ENCODE measurements around the gene STK24. TPM values are rescaled to one million over a fixed set of nuclear protein-coding genes. Genes with fewer than 3 reads are reported as not detected.

Gene STK24
- total and polyA plus RNA-seq, 2 of the 4 experiments (the other 2 are of a cell fraction), result 29.2 to 43.4 TPM

DNA sequence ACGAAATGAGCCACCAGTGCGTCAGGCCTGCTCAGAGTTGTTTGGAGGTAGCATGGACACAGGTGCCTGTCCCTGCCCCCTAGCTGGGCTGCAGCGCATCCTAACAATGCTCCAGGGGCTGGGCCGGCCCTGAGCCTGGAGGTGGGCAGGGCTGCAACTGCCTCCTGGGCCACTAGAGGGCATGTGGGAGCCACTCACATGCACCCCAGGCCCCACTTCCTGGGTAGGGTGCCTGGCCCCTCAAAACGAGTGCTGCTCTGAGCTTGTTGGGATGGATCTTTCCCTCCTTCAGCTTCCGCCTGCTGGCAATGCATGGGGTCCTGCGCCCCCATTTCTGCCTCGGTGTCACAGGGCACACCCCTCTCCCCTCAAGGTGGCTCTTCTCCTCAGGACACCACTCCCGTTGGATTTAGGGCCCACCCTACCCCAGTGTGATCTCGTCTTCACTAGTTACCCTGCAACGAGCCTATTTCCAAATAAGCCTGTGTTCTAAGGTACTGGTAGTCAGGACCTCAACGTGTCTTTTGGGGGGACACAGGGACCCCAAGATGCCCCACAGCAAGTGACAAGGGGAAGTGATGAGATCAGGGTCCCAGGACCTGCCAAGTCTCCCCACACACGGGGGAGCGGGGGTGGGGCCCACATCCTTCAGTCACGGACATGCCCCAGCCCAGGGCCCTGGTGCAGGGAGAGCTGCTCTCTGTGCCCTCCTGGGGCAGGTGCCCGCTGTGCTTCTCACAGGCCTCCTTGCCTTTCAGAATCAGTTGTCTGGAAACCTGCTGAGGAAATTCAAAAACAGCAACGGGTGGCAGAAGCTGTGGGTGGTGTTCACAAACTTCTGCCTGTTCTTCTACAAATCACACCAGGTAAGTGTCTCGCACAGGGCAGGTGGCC lies 131.3 kb downstream of the STK24 start:
- H2BK15ac ChIP-seq (ENCODE audit: low read depth, low read length), result no peak overlapping the region
- H3K36me3 ChIP-seq (ENCODE audit: control insufficient read depth, insufficient read depth, low read length), result peaks cover 71% of the 10 kb centered on the region
- H2AK9ac ChIP-seq (replicated peaks; ENCODE audit: low read depth, low read length, poor library complexity), result peak overlapping the region; percentile 86
- intact Hi-C loops (cut with micrococcal nuclease), result loop anchor here (1.0 to 10.0 kb wide), 4 partner anchors 208 to 591 kb away; no protein-coding TSS in a partner anchor
- no peak overlapping the region for H3K4me2 ChIP-seq (ENCODE audit: low read depth, low read length)
- H3K4ac ChIP-seq (ENCODE audit: low read depth, low read length), result 0 out of 2 replicates have a peak overlapping the region, but pooled peaks have one; percentile 61
- H4K91ac ChIP-seq (ENCODE audit: insufficient read depth, low read depth, low read length), result no peak overlapping the region
- CTCF ChIA-PET, result interaction anchor here (0.5 to 1.9 kb wide), 9 partner anchors 14 to 641 kb away, joined by 3 to 8 read pairs (median 3); no protein-coding TSS in a partner anchor
- no peak overlapping the region for H3K14ac ChIP-seq (replicated peaks; ENCODE audit: low read depth, low read length)
- peaks cover 13% of the 10 kb centered on the region for H3K4me1 ChIP-seq (ENCODE audit: control insufficient read depth, insufficient read depth, low read length)
- 33% methylated on average over 1 of the region's 18 CpGs; no CpG with 5 or more reads in 1 of the 2 experiments for WGBS, 2 experiments (ENCODE audit: extremely low coverage in 2 of 2, insufficient read length in 1 of 2)
- H4K20me1 ChIP-seq (ENCODE audit: insufficient read depth, low read length), result peaks cover 31% of the 10 kb centered on the region
- H3K9me3 ChIP-seq (ENCODE audit: control insufficient read depth, insufficient read depth, low read length), result no peaks in the 10 kb centered on the region
- DNase-seq, result peak; percentile 41
- no peak overlapping the region for H3K9ac ChIP-seq (ENCODE audit: low read depth, low read length)
- no peak overlapping the region for H3K56ac ChIP-seq (ENCODE audit: extremely low read depth, insufficient read depth, low read length)
- no TSS peak for BruUV-seq (replicated peaks)
- peak overlapping the region; percentile 72; the same call in 1 of the 2 replicates for H2AK5ac ChIP-seq (ENCODE audit: low read depth, low read length)
- no peak overlapping the region for H3K4me3 ChIP-seq (ENCODE audit: insufficient read depth, low read depth, low read length)
- in situ Hi-C loops (cut with MboI; ENCODE audit: low sequenced_read_pairs), result loop anchor here (5.0 to 25.0 kb wide), 3 partner anchors 212 to 592 kb away; no protein-coding TSS in a partner anchor
- H3K79me1 ChIP-seq (ENCODE audit: low read depth in 1 of 2, low read length in 2 of 2), result peaks cover 6 to 60% of the 10 kb centered on the region in 2 experiments; a peak in 3 of 4 replicates
- peak; percentile 82 for ATAC-seq (ENCODE audit: low read depth)
- H3K23ac ChIP-seq (ENCODE audit: low read depth, low read length), result no peak overlapping the region
- dilution Hi-C loops (cut with HindIII; ENCODE audit: low sequenced_read_pairs, unreplicated experiment), result no loop called here
- H2BK5ac ChIP-seq (ENCODE audit: low read depth, low read length, poor library complexity, severe bottlenecking), result no peak overlapping the region
- no peak overlapping the region for H3K18ac ChIP-seq (ENCODE audit: low read depth, low read length)
- no peaks in the 10 kb centered on the region for H3K27me3 ChIP-seq (ENCODE audit: control insufficient read depth, insufficient read depth, low read length)
- H3K27ac ChIP-seq (ENCODE audit: insufficient read depth, low read length), result no peak overlapping the region
- no peak overlapping the region for H2BK120ac ChIP-seq (ENCODE audit: low read depth, low read length)
- POLR2A ChIA-PET (ENCODE audit: unreplicated experiment), result no interaction called here
- H3K9me1 ChIP-seq (ENCODE audit: insufficient read depth, low read length), result peaks cover 17% of the 10 kb centered on the region
- peak overlapping the region in 1 of 2 experiments; percentile 79; a peak in 2 of 4 replicates for H4K8ac ChIP-seq (ENCODE audit: low read depth in 2 of 2, low read length in 2 of 2)
- H4K5ac ChIP-seq (ENCODE audit: low read depth, low read length), result no peak overlapping the region
- H2AFZ ChIP-seq (replicated peaks; ENCODE audit: low read length, poor library complexity), result peak overlapping the region; percentile 69
- H2BK20ac ChIP-seq (ENCODE audit: low read depth, low read length), result no peak overlapping the region
- TF ChIP-seq USF2 (IDR thresholded peaks at IDR 0.05; ENCODE audit: low read depth, low read length) (no peak), MAZ (IDR thresholded peaks at IDR 0.05; ENCODE audit: borderline replicate concordance, low read depth, low read length) (peak; percentile 32; the same call in 1 of the 2 replicates), MXI1 (IDR thresholded peaks at IDR 0.05; ENCODE audit: borderline replicate concordance, low read depth, low read length) (no peak), FOS (IDR thresholded peaks at IDR 0.05; ENCODE audit: low read depth, low read length) (no peak), RFX5 (IDR thresholded peaks at IDR 0.05; ENCODE audit: low read depth, low read length) (no peak), MAFK (IDR thresholded peaks at IDR 0.05; ENCODE audit: low read depth, low read length) (no peak), BHLHE40 (IDR thresholded peaks at IDR 0.05; ENCODE audit: low read depth, low read length) (no peak), POLR2A (IDR thresholded peaks at IDR 0.05; ENCODE audit: low read depth, low read length) (no peak), CEBPB (IDR thresholded peaks at IDR 0.05; ENCODE audit: low read depth, low read length) (no peak), CHD1 (IDR thresholded peaks at IDR 0.05; ENCODE audit: low read depth, low read length) (no peak), ELK1 (IDR thresholded peaks at IDR 0.05; ENCODE audit: borderline replicate concordance, low read depth, low read length) (no peak), RCOR1 (IDR thresholded peaks at IDR 0.05; ENCODE audit: insufficient replicate concordance, low read length) (no peak)
- TF ChIP-seq, protein P1, sequence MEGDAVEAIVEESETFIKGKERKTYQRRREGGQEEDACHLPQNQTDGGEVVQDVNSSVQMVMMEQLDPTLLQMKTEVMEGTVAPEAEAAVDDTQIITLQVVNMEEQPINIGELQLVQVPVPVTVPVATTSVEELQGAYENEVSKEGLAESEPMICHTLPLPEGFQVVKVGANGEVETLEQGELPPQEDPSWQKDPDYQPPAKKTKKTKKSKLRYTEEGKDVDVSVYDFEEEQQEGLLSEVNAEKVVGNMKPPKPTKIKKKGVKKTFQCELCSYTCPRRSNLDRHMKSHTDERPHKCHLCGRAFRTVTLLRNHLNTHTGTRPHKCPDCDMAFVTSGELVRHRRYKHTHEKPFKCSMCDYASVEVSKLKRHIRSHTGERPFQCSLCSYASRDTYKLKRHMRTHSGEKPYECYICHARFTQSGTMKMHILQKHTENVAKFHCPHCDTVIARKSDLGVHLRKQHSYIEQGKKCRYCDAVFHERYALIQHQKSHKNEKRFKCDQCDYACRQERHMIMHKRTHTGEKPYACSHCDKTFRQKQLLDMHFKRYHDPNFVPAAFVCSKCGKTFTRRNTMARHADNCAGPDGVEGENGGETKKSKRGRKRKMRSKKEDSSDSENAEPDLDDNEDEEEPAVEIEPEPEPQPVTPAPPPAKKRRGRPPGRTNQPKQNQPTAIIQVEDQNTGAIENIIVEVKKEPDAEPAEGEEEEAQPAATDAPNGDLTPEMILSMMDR (conservative IDR thresholded peaks at IDR 0.05; ENCODE audit: low read depth, low read length), result peak; percentile 84
